GM19351 (cell line): ENCODE results near the gene PWP2.
"Not testable (repeated sequence)": the region's sequence is repeated elsewhere in the genome, so short reads cannot be mapped to it uniquely, and the experiment has no call there.

Experiments
- ATAC-seq: cut with Tn5 transposase; IDR thresholded peaks from one replicate; pipeline ENCODE4 v1.9.1; 2021; ENCODE audit warnings: mild to moderate bottlenecking, moderate library complexity; ENCODE audit not compliant: unreplicated experiment

The PWP2 gene

GRCh38 chr21:44159349-44160297 lies 52.4 kb downstream of the PWP2 start:
- not testable (repeated sequence) for ATAC-seq

GRCh38 chr21:44160298-44160672 lies 53.1 kb downstream of the PWP2 start:
- not testable (repeated sequence) for ATAC-seq

GRCh38 chr21:44160821-44161220 lies 53.6 kb downstream of the PWP2 start:
- not testable (repeated sequence) for ATAC-seq

- not testable (repeated sequence) for ATAC-seq
Measured at GRCh38 chr21:44163167-44163653, 56.0 kb downstream of the PWP2 start.

GRCh38 chr21:44165933-44166332 lies 58.7 kb downstream of the PWP2 start:
- not testable (repeated sequence) for ATAC-seq

GRCh38 chr21:44167527-44167926 lies 60.3 kb downstream of the PWP2 start:
- not testable (repeated sequence) for ATAC-seq

GRCh38 chr21:44170326-44170725 lies 63.1 kb downstream of the PWP2 start:
- ATAC-seq: not testable (repeated sequence)

GRCh38 chr21:44170863-44171262 lies 63.7 kb downstream of the PWP2 start:
- ATAC-seq: not testable (repeated sequence)

GRCh38 chr21:44171962-44172572 lies 64.9 kb downstream of the PWP2 start:
- ATAC-seq: not testable (repeated sequence)

- ATAC-seq: not testable (repeated sequence)
Measured at GRCh38 chr21:44172741-44173140, 65.5 kb downstream of the PWP2 start.

- ATAC-seq: not testable (repeated sequence)
Measured at GRCh38 chr21:44175189-44175588, 68.0 kb downstream of the PWP2 start.

- not testable (repeated sequence) for ATAC-seq
Measured at GRCh38 chr21:44176127-44176526, 68.9 kb downstream of the PWP2 start.
